GM19468 (cell line): ENCODE results near the gene NUAK1.

Source experiments
- ATAC-seq: cut with Tn5 transposase; IDR thresholded peaks from one replicate; pipeline ENCODE4 v1.9.1; 2021; ENCODE audit warnings: mild to moderate bottlenecking, moderate library complexity, moderate number of reproducible peaks; ENCODE audit not compliant: unreplicated experiment; ENCODE audit errors: extremely low read depth

Gene NUAK1

DNA sequence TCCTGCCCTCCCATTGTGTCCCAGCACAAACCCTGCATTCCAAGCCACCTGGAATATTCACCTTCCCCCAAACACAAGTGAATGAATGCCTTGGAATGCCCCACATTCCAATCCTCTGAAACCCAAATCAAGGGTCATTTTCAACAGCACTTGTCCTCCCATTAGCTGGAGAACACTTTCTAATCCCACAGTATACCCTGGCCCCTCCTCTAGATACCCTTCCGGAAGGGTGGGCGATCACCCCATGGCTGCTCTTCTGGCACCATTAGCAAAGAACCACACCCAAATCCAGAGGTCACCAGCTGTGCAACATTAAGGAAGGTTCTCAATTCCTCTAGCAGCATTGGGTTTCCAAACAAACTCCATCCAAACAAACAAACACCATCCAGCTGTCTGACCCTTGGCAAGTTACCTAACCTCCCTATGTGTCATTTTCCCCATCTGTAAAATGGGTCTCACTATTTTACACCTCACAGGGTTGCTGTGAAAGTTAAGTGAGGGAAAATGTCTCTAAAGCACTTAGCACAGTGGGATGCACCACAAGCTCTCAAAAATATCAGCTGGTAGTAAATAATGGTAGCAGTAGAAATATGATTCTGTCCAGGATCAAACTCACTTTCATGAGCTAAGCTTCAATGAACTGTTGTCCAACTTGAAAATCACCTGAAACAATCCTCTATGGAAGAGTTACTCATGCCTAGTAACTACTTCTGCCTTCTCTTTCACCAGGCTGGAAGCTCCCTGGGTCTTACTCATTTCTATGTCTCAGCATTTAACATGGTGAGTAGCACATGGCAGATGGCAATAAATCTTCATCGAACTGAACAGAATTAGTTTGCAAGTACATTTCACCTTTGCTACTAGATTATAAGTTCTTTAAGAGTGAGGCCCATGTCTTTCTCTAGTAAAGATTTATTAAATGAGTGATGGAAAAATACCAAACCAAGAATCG is 5.3 kb downstream of the NUAK1 start:
- no peak for ATAC-seq

GRCh38 chr12:106132175-106133135 is 6.3 kb downstream of the NUAK1 start:
- no peak for ATAC-seq

DNA sequence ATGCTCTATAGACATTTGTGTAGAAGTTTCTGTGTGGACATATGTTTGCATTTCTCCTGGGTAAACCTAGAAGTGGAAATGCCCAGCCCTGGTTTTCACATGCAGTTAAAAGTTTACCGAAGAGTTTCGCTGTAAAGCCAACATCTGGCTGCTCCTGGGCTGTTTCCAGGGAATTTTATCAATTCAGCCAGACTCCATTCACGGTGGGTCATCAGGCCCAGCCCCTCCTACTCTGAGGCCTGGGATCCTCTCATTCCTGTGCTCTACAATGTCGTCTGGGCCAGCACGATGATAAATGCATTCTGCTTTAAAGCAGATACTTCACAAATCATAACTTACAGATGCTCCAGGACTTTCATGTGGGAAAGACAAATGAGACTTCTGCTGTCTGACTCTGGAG is 7.1 kb downstream of the NUAK1 start:
- ATAC-seq: no peak

DNA sequence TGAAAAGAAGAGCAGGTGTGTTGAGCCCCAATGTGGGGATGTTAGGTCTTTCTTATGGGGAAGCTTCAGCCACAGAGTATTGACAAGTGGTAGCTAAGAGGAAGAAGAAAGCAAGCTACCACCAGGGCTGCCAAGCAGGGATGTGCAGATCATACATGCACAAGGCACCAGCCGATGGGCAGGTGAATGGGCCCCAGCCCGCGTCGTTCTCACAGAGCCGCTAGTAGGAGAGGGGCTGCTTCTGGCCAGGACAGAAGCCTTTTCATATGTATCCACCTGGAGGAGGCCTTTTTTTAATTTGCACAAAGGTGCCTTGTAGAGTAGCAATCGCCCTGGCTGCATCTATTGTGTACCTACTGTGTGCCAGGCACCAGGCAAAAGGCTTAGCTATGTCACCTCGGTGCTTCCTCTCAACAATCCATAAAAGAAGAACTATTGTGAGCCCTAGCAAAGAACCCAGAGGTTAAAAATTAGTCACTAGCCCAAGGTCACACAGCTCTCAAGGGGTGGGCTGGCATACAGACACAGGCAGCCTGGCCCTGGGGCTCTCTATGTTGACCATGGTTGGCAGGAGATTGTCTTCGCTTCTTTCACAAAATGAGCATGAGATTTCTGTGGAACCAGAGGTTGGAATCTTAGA is 8.2 kb downstream of the NUAK1 start:
- ATAC-seq: no peak

- no peak for ATAC-seq
Measured at GRCh38 chr12:106128585-106129328, 10.0 kb downstream of the NUAK1 start.

- ATAC-seq: no peak
Measured at GRCh38 chr12:106127338-106128126, 11.2 kb downstream of the NUAK1 start.

- ATAC-seq: no peak
Measured at GRCh38 chr12:106126441-106127337, 12.1 kb downstream of the NUAK1 start.

DNA sequence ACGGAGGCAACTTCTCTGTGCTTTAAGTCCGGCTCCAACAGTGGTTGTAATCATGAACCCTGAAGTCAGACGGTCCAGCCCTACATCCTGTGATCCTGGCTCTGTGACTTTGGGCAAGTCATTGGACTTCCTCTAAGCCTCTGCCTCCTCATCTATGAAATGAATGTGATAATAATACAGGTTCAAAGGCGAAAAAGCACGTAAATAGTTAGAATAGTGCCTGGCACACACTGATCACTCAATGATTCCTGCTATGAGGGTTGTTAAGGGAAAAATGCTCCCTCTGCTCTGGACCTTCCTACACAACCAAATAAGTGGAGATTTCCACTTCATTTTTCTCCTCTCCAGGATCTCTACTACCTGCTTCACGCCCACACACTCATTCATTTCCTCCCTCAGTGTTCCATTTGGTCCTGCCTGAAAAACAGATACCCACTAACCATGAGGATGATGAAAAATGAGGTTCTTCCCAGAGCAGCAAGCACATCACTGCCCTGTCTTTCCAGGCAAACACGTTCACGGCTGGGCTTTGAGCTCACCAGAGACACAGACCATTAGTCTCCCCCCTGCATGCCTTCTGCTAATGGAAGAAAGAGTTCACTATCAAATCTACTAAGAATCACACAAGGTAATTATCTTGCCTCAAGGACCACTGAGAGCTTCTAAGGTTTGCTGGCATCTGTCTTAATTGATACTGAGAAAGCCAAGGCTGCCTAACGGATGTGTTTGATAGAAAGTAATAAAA is 13.2 kb downstream of the NUAK1 start:
- ATAC-seq: no peak

- ATAC-seq: no peak
Measured at GRCh38 chr12:106123551-106124081, 15.1 kb downstream of the NUAK1 start.

GRCh38 chr12:106123110-106123509 is 15.6 kb downstream of the NUAK1 start:
- ATAC-seq: no peak

- ATAC-seq: no peak
Measured at GRCh38 chr12:106122004-106122403, 16.8 kb downstream of the NUAK1 start.

DNA sequence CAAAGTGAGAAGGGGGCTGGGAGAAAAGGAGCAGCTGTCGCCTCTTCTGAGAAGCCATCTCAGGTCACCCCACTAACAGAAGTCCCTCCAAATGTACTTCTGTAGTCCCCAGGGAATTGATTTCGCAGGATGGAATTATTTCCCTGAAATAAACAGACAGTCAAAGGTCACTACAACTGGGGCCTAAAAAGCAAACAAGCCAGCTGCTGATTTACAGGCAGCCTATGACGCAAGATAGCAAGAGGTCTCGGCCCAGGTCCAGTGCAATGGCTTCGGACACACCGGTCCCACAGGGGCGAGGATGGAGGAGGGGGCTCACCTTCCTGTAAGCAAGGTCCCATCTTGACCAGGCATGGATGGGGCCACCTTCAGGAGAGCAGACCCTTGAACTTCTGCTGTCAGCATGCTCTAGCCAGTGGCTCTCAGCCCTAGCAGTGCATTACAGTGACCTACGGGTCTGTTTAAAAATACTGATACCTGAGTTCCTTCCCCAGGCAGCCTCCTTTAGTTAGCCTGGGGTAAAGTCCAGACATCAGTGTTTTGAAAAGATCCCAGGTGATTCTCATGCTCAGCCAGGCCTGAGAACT is 18.1 kb downstream of the NUAK1 start:
- no peak for ATAC-seq

DNA sequence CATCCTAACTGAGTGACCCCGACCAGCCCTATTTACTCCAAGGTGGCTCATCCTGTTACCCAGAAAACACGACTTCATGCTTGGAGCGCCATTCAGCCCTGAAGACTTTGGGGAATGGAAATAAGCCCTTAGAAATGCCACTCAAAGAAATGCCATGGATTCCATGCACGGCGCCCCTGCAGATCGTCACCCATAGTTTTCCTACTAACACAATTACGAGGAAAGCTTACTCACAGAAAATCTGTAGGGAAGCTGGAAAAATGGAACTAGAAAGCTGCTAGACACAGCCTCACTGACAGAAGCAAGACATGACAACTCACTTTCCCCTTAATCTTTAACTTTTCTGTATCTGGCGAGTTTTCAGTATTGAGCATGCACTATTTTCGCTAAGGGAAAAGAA is 19.5 kb downstream of the NUAK1 start:
- no peak for ATAC-seq

GRCh38 chr12:106118381-106119130 is 20.2 kb downstream of the NUAK1 start:
- ATAC-seq: no peak

DNA sequence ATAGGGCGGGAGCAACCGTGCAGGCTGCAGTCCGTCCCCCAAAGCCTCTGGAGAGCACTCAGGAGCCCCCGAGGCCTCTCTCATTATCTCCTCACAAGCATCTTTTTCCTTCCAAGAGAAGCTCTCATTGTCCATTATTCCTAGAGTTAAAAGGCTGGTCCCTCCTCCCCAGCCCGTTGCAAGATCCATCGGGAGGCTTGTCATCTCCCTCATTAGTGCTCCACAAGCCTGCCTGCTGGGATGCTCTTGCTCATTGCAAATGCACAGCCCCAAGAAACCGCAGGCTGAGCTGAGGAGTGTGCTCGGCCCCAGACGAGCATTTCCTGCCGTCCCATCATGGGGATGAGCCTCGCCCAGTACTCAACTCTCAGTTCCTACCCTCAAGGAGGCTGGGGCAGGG is 23.3 kb downstream of the NUAK1 start:
- ATAC-seq: no peak

DNA sequence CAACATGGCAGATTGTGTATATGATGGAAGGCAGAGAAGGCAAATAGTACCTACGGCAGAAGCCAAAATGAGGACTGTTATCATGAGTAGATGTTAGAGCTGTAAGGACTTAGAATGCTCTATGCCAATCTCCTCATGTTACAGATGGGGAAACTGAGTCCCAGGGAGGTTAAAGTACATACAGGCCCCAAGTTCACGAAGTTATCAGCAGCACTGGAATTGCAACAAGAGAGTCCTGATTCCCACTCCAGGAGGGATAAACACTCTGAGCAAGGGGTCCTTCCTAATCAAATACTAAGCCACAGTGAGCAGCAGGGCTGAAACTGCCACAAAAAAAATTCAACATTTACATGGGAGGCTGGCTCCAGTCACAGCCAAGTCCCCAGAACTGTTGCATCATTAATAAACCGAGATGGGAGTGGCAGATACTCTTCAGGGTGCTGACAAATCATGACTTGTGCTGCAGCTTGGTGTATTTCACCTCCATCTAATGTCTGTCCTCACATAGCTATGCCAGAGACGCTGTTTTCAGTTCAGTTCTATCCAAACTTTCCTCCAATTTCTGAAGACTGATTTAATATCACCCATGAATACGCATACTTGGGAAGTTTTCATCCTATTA is 24.2 kb downstream of the NUAK1 start:
- no peak for ATAC-seq
